ENCODE measurements around the gene SUN1. TPM values are rescaled to one million over a fixed set of nuclear protein-coding genes. Genes with fewer than 3 reads are reported as not detected.

The SUN1 gene
- total and polyA plus RNA-seq, 9 of the 15 experiments (the other 6 are each of a cell fraction or from before 2014, with no cell fraction given), result 36.8 to 132 (median 62.3) TPM

DNA sequence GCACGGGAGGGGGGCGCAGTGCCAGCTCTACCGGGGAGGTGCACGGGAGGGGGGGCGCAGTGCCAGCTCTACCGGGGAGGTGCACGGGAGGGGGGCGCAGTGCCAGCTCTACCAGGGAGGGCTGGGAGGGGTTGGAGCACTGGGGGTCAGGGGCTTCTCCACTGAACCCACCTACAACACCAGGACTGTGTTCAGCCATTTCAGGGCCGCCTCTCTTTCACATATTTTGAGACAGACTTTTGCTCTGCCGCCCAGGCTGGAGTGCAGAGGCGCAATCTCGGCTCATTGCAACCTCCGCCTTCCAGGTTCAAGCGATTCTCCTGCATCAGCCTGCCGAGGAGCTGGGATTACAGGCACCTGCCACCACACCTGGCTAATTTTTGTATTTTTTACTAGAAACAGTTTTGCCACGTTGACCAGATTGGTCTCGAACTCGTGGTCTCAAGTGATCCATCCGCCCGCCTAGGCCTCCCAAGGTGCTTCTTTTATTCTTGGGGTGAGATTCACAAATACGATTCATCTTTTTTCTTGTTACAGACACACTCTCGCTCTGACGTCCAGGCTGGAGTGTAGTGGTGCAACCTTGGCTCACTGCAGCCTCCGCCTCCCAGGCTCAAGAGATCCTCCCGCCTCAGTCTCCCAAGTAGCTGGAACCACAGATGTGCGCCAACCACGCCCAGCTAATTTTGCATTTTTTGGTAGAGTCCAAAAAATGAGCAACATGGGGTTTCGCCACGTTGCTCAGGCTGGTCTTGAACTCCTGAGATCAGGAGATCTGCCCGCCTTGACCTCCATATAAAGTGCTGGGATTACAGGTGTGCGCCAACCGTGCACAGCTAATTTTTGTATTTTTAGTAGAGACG, 85.2 kb downstream of the SUN1 start:
- FAIRE-seq, result no peak
- intact Hi-C loops (cut with micrococcal nuclease), result no loop called here
- CTCF ChIA-PET (ENCODE audit: low intra/inter-chr PET ratio), result interaction anchor here (0.6 kb wide), 1 partner anchor 437 kb away, joined by 3 read pairs; no protein-coding TSS in a partner anchor

More for the DNA sequence above, 85.2 kb downstream of the SUN1 start:
- no peak for DNase-seq (ENCODE audit: extremely low read depth in 1 of 4, low spot score in 3 of 4)
- ATAC-seq, result no peak
- Histone ChIP-seq H3K9me3 (replicated peaks; ENCODE audit: control insufficient read depth, insufficient read depth, low read depth, low read length) (no peaks in the 10 kb centered on the region), H2AFZ (ENCODE audit: low read depth, low read length) (no peak overlapping the region), H3K4me1 (replicated peaks in 1 of 2; ENCODE audit: control insufficient read depth in 2 of 2, insufficient read depth in 2 of 2, low read length in 2 of 2) (peaks cover 0 to 46% of the 10 kb centered on the region in 2 experiments; a peak in 3 of 5 replicates), H3K27me3 (ENCODE audit: control insufficient read depth in 2 of 2, insufficient read depth in 2 of 2, low read length in 2 of 2) (peaks cover 8 to 39% of the 10 kb centered on the region in 2 experiments; a peak in 4 of 5 replicates), H3K36me3 (ENCODE audit: control insufficient read depth, insufficient read depth, low read length) (no peaks in the 10 kb centered on the region), H3K9me1 (ENCODE audit: control insufficient read depth, insufficient read depth, low read length) (no peaks in the 10 kb centered on the region), H3K79me2 (ENCODE audit: control insufficient read depth, insufficient read depth, low read length) (no peaks in the 10 kb centered on the region), H3K4me3 (no peak overlapping the region), H3K4me2 (ENCODE audit: insufficient read depth, low read length) (no peak overlapping the region), H3K27ac (ENCODE audit: extremely low read depth, low read depth, low read length) (no peak overlapping the region), H3K9ac (ENCODE audit: insufficient read depth in 1 of 2, low read depth in 2 of 2, low read length in 2 of 2) (no peak overlapping the region), H4K20me1 (replicated peaks; ENCODE audit: control insufficient read depth, insufficient read depth, low read length) (no peaks in the 10 kb centered on the region)
- BruUV-seq (replicated peaks), result no TSS peak
- in situ Hi-C loops (cut with MboI), result no loop called here
- TF ChIP-seq ELF2 (CRISPR knock-in tag; IDR thresholded peaks at IDR 0.05) (no peak), GTF2F1 (IDR thresholded peaks at IDR 0.05; ENCODE audit: low read depth, low read length) (no peak), TGIF2 (CRISPR knock-in tag; IDR thresholded peaks at IDR 0.05) (no peak), HNRNPUL1 (IDR thresholded peaks at IDR 0.05; ENCODE audit: low read length) (no peak), FOXK2 (conservative IDR thresholded peaks at IDR 0.05 in 1 of 2, IDR thresholded peaks at IDR 0.05 in 1 of 2; ENCODE audit: low read depth in 2 of 2) (no peak), DMBX1 (CRISPR knock-in tag; IDR thresholded peaks at IDR 0.05; ENCODE audit: borderline replicate concordance) (no peak), ATF7 (IDR thresholded peaks at IDR 0.05) (no peak), CCAR2 (IDR thresholded peaks at IDR 0.05; ENCODE audit: low read depth, low read length) (no peak), MAFF (IDR thresholded peaks at IDR 0.05; ENCODE audit: low read length) (no peak)
- TF ChIP-seq, protein P1, sequence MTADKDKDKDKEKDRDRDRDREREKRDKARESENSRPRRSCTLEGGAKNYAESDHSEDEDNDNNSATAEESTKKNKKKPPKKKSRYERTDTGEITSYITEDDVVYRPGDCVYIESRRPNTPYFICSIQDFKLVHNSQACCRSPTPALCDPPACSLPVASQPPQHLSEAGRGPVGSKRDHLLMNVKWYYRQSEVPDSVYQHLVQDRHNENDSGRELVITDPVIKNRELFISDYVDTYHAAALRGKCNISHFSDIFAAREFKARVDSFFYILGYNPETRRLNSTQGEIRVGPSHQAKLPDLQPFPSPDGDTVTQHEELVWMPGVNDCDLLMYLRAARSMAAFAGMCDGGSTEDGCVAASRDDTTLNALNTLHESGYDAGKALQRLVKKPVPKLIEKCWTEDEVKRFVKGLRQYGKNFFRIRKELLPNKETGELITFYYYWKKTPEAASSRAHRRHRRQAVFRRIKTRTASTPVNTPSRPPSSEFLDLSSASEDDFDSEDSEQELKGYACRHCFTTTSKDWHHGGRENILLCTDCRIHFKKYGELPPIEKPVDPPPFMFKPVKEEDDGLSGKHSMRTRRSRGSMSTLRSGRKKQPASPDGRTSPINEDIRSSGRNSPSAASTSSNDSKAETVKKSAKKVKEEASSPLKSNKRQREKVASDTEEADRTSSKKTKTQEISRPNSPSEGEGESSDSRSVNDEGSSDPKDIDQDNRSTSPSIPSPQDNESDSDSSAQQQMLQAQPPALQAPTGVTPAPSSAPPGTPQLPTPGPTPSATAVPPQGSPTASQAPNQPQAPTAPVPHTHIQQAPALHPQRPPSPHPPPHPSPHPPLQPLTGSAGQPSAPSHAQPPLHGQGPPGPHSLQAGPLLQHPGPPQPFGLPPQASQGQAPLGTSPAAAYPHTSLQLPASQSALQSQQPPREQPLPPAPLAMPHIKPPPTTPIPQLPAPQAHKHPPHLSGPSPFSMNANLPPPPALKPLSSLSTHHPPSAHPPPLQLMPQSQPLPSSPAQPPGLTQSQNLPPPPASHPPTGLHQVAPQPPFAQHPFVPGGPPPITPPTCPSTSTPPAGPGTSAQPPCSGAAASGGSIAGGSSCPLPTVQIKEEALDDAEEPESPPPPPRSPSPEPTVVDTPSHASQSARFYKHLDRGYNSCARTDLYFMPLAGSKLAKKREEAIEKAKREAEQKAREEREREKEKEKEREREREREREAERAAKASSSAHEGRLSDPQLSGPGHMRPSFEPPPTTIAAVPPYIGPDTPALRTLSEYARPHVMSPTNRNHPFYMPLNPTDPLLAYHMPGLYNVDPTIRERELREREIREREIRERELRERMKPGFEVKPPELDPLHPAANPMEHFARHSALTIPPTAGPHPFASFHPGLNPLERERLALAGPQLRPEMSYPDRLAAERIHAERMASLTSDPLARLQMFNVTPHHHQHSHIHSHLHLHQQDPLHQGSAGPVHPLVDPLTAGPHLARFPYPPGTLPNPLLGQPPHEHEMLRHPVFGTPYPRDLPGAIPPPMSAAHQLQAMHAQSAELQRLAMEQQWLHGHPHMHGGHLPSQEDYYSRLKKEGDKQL (CRISPR knock-in tag; IDR thresholded peaks at IDR 0.05; ENCODE audit: borderline replicate concordance), result no peak
- TF ChIP-seq, protein P2, sequence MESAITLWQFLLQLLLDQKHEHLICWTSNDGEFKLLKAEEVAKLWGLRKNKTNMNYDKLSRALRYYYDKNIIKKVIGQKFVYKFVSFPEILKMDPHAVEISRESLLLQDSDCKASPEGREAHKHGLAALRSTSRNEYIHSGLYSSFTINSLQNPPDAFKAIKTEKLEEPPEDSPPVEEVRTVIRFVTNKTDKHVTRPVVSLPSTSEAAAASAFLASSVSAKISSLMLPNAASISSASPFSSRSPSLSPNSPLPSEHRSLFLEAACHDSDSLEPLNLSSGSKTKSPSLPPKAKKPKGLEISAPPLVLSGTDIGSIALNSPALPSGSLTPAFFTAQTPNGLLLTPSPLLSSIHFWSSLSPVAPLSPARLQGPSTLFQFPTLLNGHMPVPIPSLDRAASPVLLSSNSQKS (CRISPR knock-in tag; IDR thresholded peaks at IDR 0.05), result no peak
- POLR2A ChIA-PET, result no interaction called here
- 31% methylated on average over 25 of the region's 33 CpGs for WGBS (ENCODE audit: insufficient coverage, low coverage, missing lambda C conversion rate)
